ENCODE measurements around the gene CRACDL. TPM values are rescaled to one million over a fixed set of nuclear protein-coding genes. Genes with fewer than 3 reads are reported as not detected.

CRACDL gene
- total and polyA plus RNA-seq, 2 donors (not counting 1 experiment from before 2014, with no cell fraction given): 0.25 TPM; not detected in 1

GRCh38 chr2:98781822-98782221 is 154.2 kb downstream of the CRACDL start:
- Mint-ChIP-seq H3K4me3 (no peak overlapping the region), H3K4me1 (no peaks in the 10 kb centered on the region), H3K27me3 (no peaks in the 10 kb centered on the region), H3K9me3 (ENCODE audit: insufficient read depth) (peaks cover 8% of the 10 kb centered on the region), H3K27ac (no peak overlapping the region)
- H3K27me3 ChIP-seq (replicated peaks in 1 of 4; ENCODE audit: control extremely low read depth in 1 of 4, control insufficient read depth in 3 of 4, insufficient read depth in 4 of 4, low read length in 3 of 4): no peaks in the 10 kb centered on the region
- WGBS (ENCODE audit: insufficient coverage): no CpG with 5 or more reads among the region's 1 CpG
- ChIA-PET POLR2A (no interaction called here), CTCF (interaction anchor here (0.6 kb wide), 1 partner anchor 39 kb away, joined by 3 read pairs; no protein-coding TSS in a partner anchor)
- no peak overlapping the region for H3K27ac ChIP-seq (ENCODE audit: low read length in 2 of 2)
- peaks cover 1 to 15% (median 15%) of the 10 kb centered on the region in 3 donors for H3K9me3 ChIP-seq (ENCODE audit: control extremely low read depth in 1 of 3, control insufficient read depth in 2 of 3, insufficient read depth in 1 of 3, low read length in 2 of 3)
- H3K79me2 ChIP-seq (ENCODE audit: control insufficient read depth, insufficient read depth, low read length): no peaks in the 10 kb centered on the region
- DNase-seq (no peak), ATAC-seq (ENCODE audit: low read depth) (no peak)
- intact Hi-C loops (cut with micrococcal nuclease): no loop called here
- no peaks in the 10 kb centered on the region for H4K20me1 ChIP-seq (ENCODE audit: control insufficient read depth, insufficient read depth, low read length, poor library complexity, severe bottlenecking)
- TF ChIP-seq, protein P1, sequence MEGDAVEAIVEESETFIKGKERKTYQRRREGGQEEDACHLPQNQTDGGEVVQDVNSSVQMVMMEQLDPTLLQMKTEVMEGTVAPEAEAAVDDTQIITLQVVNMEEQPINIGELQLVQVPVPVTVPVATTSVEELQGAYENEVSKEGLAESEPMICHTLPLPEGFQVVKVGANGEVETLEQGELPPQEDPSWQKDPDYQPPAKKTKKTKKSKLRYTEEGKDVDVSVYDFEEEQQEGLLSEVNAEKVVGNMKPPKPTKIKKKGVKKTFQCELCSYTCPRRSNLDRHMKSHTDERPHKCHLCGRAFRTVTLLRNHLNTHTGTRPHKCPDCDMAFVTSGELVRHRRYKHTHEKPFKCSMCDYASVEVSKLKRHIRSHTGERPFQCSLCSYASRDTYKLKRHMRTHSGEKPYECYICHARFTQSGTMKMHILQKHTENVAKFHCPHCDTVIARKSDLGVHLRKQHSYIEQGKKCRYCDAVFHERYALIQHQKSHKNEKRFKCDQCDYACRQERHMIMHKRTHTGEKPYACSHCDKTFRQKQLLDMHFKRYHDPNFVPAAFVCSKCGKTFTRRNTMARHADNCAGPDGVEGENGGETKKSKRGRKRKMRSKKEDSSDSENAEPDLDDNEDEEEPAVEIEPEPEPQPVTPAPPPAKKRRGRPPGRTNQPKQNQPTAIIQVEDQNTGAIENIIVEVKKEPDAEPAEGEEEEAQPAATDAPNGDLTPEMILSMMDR (IDR thresholded peaks at IDR 0.05): no peak
- no peaks in the 10 kb centered on the region for H3K4me1 ChIP-seq (ENCODE audit: control insufficient read depth in 2 of 2, insufficient read depth in 2 of 2, low read length in 2 of 2)
- H3K36me3 ChIP-seq (replicated peaks in 1 of 2; ENCODE audit: control extremely low read depth in 1 of 2, control insufficient read depth in 1 of 2, extremely low read depth in 1 of 2, insufficient read depth in 2 of 2, low read length in 1 of 2): no peaks in the 10 kb centered on the region
- H2AFZ ChIP-seq (ENCODE audit: insufficient read depth, low read depth, low read length, poor library complexity, severe bottlenecking): no peak overlapping the region
- H3K4me2 ChIP-seq (replicated peaks; ENCODE audit: low read depth, low read length, poor library complexity, severe bottlenecking): no peak overlapping the region
- H3K9ac ChIP-seq (ENCODE audit: low read length): no peak overlapping the region
- H3K4me3 ChIP-seq (ENCODE audit: control extremely low read depth in 1 of 5, extremely low read depth in 1 of 5, insufficient read depth in 1 of 5, low read depth in 2 of 5, low read length in 4 of 5): no peak overlapping the region

DNA sequence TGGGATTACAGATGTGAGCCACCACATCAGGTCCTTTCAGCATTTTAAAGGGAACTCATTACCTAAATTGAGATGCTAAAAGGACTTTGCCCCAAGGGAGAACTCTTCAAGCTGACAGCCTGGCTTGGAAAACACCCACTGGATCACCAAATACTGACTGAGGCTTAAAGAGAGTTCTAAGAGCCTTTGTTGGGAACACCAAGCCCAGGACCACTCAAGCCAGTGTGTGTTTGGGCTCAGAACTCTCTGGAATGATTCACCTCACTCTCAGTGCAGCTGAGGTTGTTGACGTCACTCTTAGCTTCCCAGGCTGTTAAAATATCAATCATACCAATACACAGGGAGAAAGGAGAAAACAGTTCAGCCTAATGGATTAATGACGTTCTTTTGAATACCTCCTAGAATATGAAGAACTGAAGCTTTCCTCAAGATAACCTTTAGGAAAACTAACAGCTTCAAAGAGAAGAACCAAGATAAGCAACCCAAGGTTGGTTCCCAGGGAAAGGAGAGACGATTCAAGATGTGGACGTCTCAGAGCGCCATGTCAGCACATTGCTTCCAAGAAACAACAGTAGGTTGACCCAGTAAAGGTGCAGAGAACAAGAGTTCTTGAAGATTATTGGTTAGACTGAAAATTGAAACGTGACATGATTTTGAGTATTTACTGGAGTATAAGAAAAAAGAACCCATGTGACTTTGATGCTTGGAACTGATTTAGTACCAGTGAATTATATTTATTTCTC is 157.1 kb downstream of the CRACDL start:
- intact Hi-C loops (cut with micrococcal nuclease): no loop called here
- Mint-ChIP-seq H3K4me1 (no peaks in the 10 kb centered on the region), H3K9me3 (ENCODE audit: insufficient read depth) (peaks cover 8% of the 10 kb centered on the region), H3K27ac (no peak overlapping the region), H3K27me3 (no peaks in the 10 kb centered on the region), H3K4me3 (no peak overlapping the region)
- DNase-seq (no peak), ATAC-seq (ENCODE audit: low read depth) (no peak)
- no peak overlapping the region for H3K27ac ChIP-seq (ENCODE audit: low read length in 2 of 2)
- H3K4me3 ChIP-seq (ENCODE audit: control extremely low read depth in 1 of 5, extremely low read depth in 1 of 5, insufficient read depth in 1 of 5, low read depth in 2 of 5, low read length in 4 of 5): no peak overlapping the region
- H3K27me3 ChIP-seq (replicated peaks in 1 of 4; ENCODE audit: control extremely low read depth in 1 of 4, control insufficient read depth in 3 of 4, insufficient read depth in 4 of 4, low read length in 3 of 4): no peaks in the 10 kb centered on the region
- POLR2A ChIA-PET: no interaction called here
- 100% methylated on average over 3 of the region's 6 CpGs for WGBS (ENCODE audit: insufficient coverage)
- no peaks in the 10 kb centered on the region for H4K20me1 ChIP-seq (ENCODE audit: control insufficient read depth, insufficient read depth, low read length, poor library complexity, severe bottlenecking)
- TF ChIP-seq, protein P1 (IDR thresholded peaks at IDR 0.05): no peak
- no peak for TF ChIP-seq EZH2 (IDR thresholded peaks at IDR 0.05; ENCODE audit: borderline replicate concordance, insufficient read depth, low read depth, low read length, poor library complexity, severe bottlenecking)
- peaks cover 1 to 15% (median 15%) of the 10 kb centered on the region in 3 donors for H3K9me3 ChIP-seq (ENCODE audit: control extremely low read depth in 1 of 3, control insufficient read depth in 2 of 3, insufficient read depth in 1 of 3, low read length in 2 of 3)
- H3K9ac ChIP-seq (ENCODE audit: low read length): no peak overlapping the region
- CTCF ChIA-PET: no interaction called here
- no peaks in the 10 kb centered on the region for H3K79me2 ChIP-seq (ENCODE audit: control insufficient read depth, insufficient read depth, low read length)
- H2AFZ ChIP-seq (ENCODE audit: insufficient read depth, low read depth, low read length, poor library complexity, severe bottlenecking): no peak overlapping the region
- no peaks in the 10 kb centered on the region for H3K36me3 ChIP-seq (replicated peaks in 1 of 2; ENCODE audit: control extremely low read depth in 1 of 2, control insufficient read depth in 1 of 2, extremely low read depth in 1 of 2, insufficient read depth in 2 of 2, low read length in 1 of 2)
- H3K4me1 ChIP-seq (ENCODE audit: control insufficient read depth in 2 of 2, insufficient read depth in 2 of 2, low read length in 2 of 2): no peaks in the 10 kb centered on the region
- H3K4me2 ChIP-seq (replicated peaks; ENCODE audit: low read depth, low read length, poor library complexity, severe bottlenecking): no peak overlapping the region

Measured in B cell (primary cell).